CD14-positive monocyte (primary cell): ENCODE results near the gene NLRC5. TPM values are rescaled to one million over a fixed set of nuclear protein-coding genes. Genes with fewer than 3 reads are reported as not detected.

Experiments
- DNase-seq, 3 donors: peaks; one replicate each; pipeline ENCODE4 v3.0.0-alpha.2; 2011 to 2022
- H2AFZ ChIP-seq: 2 replicates; pipeline ENCODE4 v1.6.0; 2012; ENCODE audit warnings: mild to moderate bottlenecking, low read depth, low read length, inconsistent platforms; ENCODE audit not compliant: insufficient read depth, poor library complexity, severe bottlenecking
- H3K27ac ChIP-seq, 2 donors: 1 replicate in 1 of 2; 2 replicates in 1 of 2; pipeline ENCODE4 v1.5.1; 2012 to 2013; ENCODE audit warnings: low read length in 2 of 2, control low read depth in 1 of 2, inconsistent platforms in 1 of 2, low read depth in 1 of 2, mild to moderate bottlenecking in 1 of 2
- H3K27me3 ChIP-seq, 2 donors: one replicate each; pipeline versions ENCODE4 v1.6.0 to v1.6.1; 2011 to 2013; ENCODE audit warnings: low read length in 2 of 2; ENCODE audit not compliant: control insufficient read depth in 2 of 2, insufficient read depth in 2 of 2
- H3K36me3 ChIP-seq, 2 donors: replicated peaks in 1 of 2; 1 replicate in 1 of 2; 2 replicates in 1 of 2; pipeline versions ENCODE4 v1.5.1 to v1.6.1; 2012 to 2013; ENCODE audit warnings: low read length in 2 of 2, control low read depth in 1 of 2, inconsistent platforms in 1 of 2, mild to moderate bottlenecking in 1 of 2; ENCODE audit not compliant: insufficient read depth in 2 of 2, control insufficient read depth in 1 of 2
- H3K4me1 ChIP-seq, 2 donors: 1 replicate in 1 of 2; 2 replicates in 1 of 2; pipeline versions ENCODE4 v1.5.1 to v1.6.1; 2012 to 2013; ENCODE audit warnings: low read length in 2 of 2, control low read depth in 1 of 2, inconsistent platforms in 1 of 2, mild to moderate bottlenecking in 1 of 2, moderate library complexity in 1 of 2; ENCODE audit not compliant: insufficient read depth in 2 of 2, control insufficient read depth in 1 of 2
- H3K4me2 ChIP-seq: replicated peaks from 2 replicates; pipeline ENCODE3; 2012; ENCODE audit warnings: low read length, moderate library complexity, mild to moderate bottlenecking; ENCODE audit not compliant: poor library complexity, severe bottlenecking; ENCODE audit errors: extremely low read depth
- H3K4me3 ChIP-seq, 3 experiments: fragments of 200-600 bp in 1 of 3; sonication (generic) in 1 of 3; replicated peaks in 1 of 3; 1 replicate in 2 of 3; 2 replicates in 1 of 3; pipeline ENCODE4 v1.5.1; 2011 to 2013; ENCODE audit warnings: low read length in 3 of 3, mild to moderate bottlenecking in 3 of 3, control low read depth in 2 of 3, low read depth in 2 of 3, inconsistent platforms in 1 of 3, moderate library complexity in 1 of 3
- H3K79me2 ChIP-seq: 2 replicates; pipeline ENCODE4 v1.6.0; 2012; ENCODE audit warnings: mild to moderate bottlenecking, control low read depth, inconsistent platforms, low read length, moderate library complexity; ENCODE audit not compliant: insufficient read depth
- H3K9ac ChIP-seq: 2 replicates; pipeline ENCODE4 v1.6.0; 2017; ENCODE audit warnings: low read length, mild to moderate bottlenecking; ENCODE audit not compliant: insufficient read depth, poor library complexity, severe bottlenecking
- H3K9me3 ChIP-seq, 2 donors: replicated peaks in 1 of 2; 1 replicate in 1 of 2; 2 replicates in 1 of 2; pipeline versions ENCODE4 v1.5.1 to v1.6.1; 2012 to 2013; ENCODE audit warnings: low read length in 2 of 2, control low read depth in 1 of 2; ENCODE audit not compliant: control insufficient read depth in 1 of 2, insufficient read depth in 1 of 2
- H4K20me1 ChIP-seq: 2 replicates; pipeline ENCODE4 v1.6.0; 2012; ENCODE audit warnings: mild to moderate bottlenecking, low read length, control low read depth, moderate library complexity; ENCODE audit not compliant: insufficient read depth
- H3K27ac Mint-ChIP-seq, 7 donors: one replicate each; pipeline ENCODE4 v1.8.0; 2020; ENCODE audit warnings: mild to moderate bottlenecking in 7 of 7, mixed read lengths in 7 of 7, moderate library complexity in 6 of 7, inconsistent platforms in 2 of 7
- H3K27me3 Mint-ChIP-seq, 3 donors: one replicate each; pipeline ENCODE4 v1.8.0; 2021 to 2022; ENCODE audit warnings: low read depth in 3 of 3, mild to moderate bottlenecking in 3 of 3, mixed read lengths in 3 of 3, moderate library complexity in 3 of 3, inconsistent platforms in 1 of 3
- H3K36me3 Mint-ChIP-seq, 2 donors: one replicate each; pipeline ENCODE4 v1.8.0; 2020; ENCODE audit warnings: mixed read lengths in 2 of 2, inconsistent platforms in 1 of 2, mild to moderate bottlenecking in 1 of 2
- H3K4me1 Mint-ChIP-seq: one replicate; pipeline ENCODE4 v1.8.0; 2020; ENCODE audit warnings: mild to moderate bottlenecking, mixed read lengths
- H3K4me3 Mint-ChIP-seq, 2 donors: one replicate each; pipeline ENCODE4 v1.8.0; 2020; ENCODE audit warnings: mild to moderate bottlenecking in 2 of 2, mixed read lengths in 2 of 2, moderate library complexity in 1 of 2
- H3K9me3 Mint-ChIP-seq, 7 donors: one replicate each; pipeline ENCODE4 v1.8.0; 2020 to 2022; ENCODE audit warnings: mixed read lengths in 7 of 7, mild to moderate bottlenecking in 6 of 7, moderate library complexity in 6 of 7, inconsistent platforms in 2 of 7
- WGBS: methylation state at CpG from one replicate; pipeline ENCODE4 v1.1.5; 2013; ENCODE audit warnings: missing lambda C conversion rate; ENCODE audit not compliant: insufficient coverage; 5-methylcytosine and 5-hydroxymethylcytosine counted together
- intact Hi-C, 2 donors: fragments of 100-400 bp; cut with micrococcal nuclease; formaldehyde crosslinking; loops; one replicate each; pipeline versions ENCODE4 v1.15.0 to v1.15.1; 2023
- polyA plus RNA-seq, 3 donors: library from polyadenylated mRNA; depleted of rRNA in 1 of 3; unstranded in 2 of 3; stranded (reverse) in 1 of 3; fragments of 300-500 nt in 2 of 3; fragments of >200 nt in 1 of 3; fragmentation: Illumina TruSeq in 2 of 3; gene quantifications; 1 replicate in 2 of 3; 2 replicates in 1 of 3; pipeline ENCODE4 v1.2.3, GENCODE V29; 2012 to 2021
- TF ChIP-seq, protein P1 (sequence below): fragments of 200-600 bp; IDR thresholded peaks from one replicate; pipeline ENCODE4 v1.8.0; 2022; ENCODE audit warnings: antibody characterized with exemption, mild to moderate bottlenecking

NLRC5 gene
- polyA plus RNA-seq, 3 donors = 10.3 to 171 (median 21.6) TPM

DNA sequence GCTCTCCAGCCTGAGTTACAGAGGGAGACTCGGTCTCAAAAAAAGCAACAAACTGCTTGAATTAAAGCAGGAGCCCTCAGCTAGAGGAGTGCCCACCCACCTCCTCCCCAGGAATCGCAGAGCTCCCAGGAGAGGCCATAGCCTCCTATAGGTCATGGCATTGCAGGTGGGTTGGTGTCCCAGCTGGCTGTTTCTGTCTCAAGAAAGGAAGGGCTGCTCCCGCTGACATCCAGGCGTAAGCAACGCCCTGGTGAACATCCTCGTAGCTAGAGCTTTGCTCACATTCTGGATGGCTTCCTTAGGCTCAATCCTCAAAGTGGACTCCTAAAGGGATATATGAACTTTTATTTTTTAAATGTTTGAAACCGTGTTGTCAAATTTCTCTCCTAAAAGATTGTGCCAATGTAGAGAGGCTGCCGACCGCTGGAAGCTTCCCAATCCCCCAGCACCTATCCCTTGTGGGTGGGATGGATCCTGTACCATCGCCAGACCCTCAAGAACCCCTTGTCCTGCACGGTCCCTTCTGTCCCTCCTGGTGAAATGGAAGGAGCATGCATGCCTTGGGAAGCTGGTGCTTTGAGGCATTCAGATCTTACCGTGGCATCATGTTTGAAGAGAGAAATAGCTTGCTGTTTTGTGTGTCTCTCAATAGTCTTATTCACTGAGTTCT is 5.9 kb downstream of the NLRC5 start:
- no peak for DNase-seq
- Mint-ChIP-seq H3K9me3 (no peaks in the 10 kb centered on the region), H3K36me3 (peaks cover 48 to 54% of the 10 kb centered on the region in 2 donors), H3K4me3 (no peak overlapping the region), H3K4me1 (peaks cover 75% of the 10 kb centered on the region), H3K27me3 (no peaks in the 10 kb centered on the region), H3K27ac (peak overlapping the region in 3 of 7 donors; percentile 46 to 69 (median 59))
- Histone ChIP-seq H3K4me3 (no peak overlapping the region), H3K4me2 (no peak overlapping the region), H3K9ac (no peak overlapping the region), H3K27me3 (no peaks in the 10 kb centered on the region), H4K20me1 (peaks cover 91% of the 10 kb centered on the region), H3K9me3 (no peaks in the 10 kb centered on the region), H3K4me1 (peaks cover 19 to 51% of the 10 kb centered on the region in 2 donors), H2AFZ (no peak overlapping the region), H3K27ac (peak overlapping the region in 1 of 2 donors; percentile 28), H3K79me2 (peaks cover 100% of the 10 kb centered on the region), H3K36me3 (peaks cover 0 to 55% of the 10 kb centered on the region in 2 donors)
- intact Hi-C loops = no loop called here
- TF ChIP-seq, protein P1, sequence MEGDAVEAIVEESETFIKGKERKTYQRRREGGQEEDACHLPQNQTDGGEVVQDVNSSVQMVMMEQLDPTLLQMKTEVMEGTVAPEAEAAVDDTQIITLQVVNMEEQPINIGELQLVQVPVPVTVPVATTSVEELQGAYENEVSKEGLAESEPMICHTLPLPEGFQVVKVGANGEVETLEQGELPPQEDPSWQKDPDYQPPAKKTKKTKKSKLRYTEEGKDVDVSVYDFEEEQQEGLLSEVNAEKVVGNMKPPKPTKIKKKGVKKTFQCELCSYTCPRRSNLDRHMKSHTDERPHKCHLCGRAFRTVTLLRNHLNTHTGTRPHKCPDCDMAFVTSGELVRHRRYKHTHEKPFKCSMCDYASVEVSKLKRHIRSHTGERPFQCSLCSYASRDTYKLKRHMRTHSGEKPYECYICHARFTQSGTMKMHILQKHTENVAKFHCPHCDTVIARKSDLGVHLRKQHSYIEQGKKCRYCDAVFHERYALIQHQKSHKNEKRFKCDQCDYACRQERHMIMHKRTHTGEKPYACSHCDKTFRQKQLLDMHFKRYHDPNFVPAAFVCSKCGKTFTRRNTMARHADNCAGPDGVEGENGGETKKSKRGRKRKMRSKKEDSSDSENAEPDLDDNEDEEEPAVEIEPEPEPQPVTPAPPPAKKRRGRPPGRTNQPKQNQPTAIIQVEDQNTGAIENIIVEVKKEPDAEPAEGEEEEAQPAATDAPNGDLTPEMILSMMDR = no peak
- WGBS = no CpG with 5 or more reads among the region's 12 CpGs

DNA sequence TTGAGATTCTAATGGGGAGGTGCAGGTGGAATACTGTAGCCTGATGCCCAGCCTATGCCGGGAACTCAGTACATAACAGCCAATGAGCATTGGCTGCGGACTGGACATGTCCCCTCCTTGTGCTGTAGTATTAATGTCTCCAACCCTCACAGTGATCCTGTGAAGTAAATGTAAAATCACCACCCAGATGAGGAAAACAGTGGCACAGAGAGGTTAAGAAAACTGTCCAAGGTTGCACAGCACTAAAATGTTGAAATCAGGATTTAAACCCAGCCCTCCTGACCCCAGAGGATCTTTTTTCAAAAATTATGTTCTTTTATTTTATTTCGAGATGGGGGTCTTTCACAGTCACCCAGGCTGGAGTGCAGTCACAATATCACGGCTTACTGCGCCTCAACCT is 7.9 kb downstream of the NLRC5 start:
- no peak overlapping the region for H3K4me3 Mint-ChIP-seq

More for the DNA sequence above, 7.9 kb downstream of the NLRC5 start:
- H3K4me2 ChIP-seq = no peak overlapping the region
- TF ChIP-seq, protein P1 = no peak
- no peaks in the 10 kb centered on the region for H3K27me3 Mint-ChIP-seq
- no peaks in the 10 kb centered on the region for H3K27me3 ChIP-seq
- peaks cover 0 to 62% of the 10 kb centered on the region in 2 donors for H3K36me3 ChIP-seq
- WGBS = 100% methylated on average over 1 of the region's 5 CpGs
- intact Hi-C loops = no loop called here
- H3K9me3 ChIP-seq = no peaks in the 10 kb centered on the region
- H3K36me3 Mint-ChIP-seq = peaks cover 45 to 58% of the 10 kb centered on the region in 2 donors
- H3K27ac ChIP-seq = no peak overlapping the region
- no peak overlapping the region for H2AFZ ChIP-seq
- no peak overlapping the region for H3K9ac ChIP-seq
- peaks cover 91% of the 10 kb centered on the region for H4K20me1 ChIP-seq
- H3K27ac Mint-ChIP-seq = peak overlapping the region in 2 of 7 donors; percentile 72 to 83
- no peak overlapping the region for H3K4me3 ChIP-seq
- peaks cover 100% of the 10 kb centered on the region for H3K79me2 ChIP-seq
- H3K9me3 Mint-ChIP-seq = no peaks in the 10 kb centered on the region
- H3K4me1 Mint-ChIP-seq = peaks cover 68% of the 10 kb centered on the region
- no peak for DNase-seq
- peaks cover 0 to 41% of the 10 kb centered on the region in 2 donors for H3K4me1 ChIP-seq
